BE2C (cell line): ENCODE results near the gene SAMD14.

Experiments
- DNase-seq: peaks from one replicate; pipeline ENCODE4 v3.0.0-alpha.2; 2020
- H3K27me3 ChIP-seq: fragments of 250-450 bp; sonication (Bioruptor Pico); 2 replicates; pipeline ENCODE4 v1.5.1; 2020; ENCODE audit warnings: mild to moderate bottlenecking
- H3K36me3 ChIP-seq: fragments of 250-450 bp; sonication (Bioruptor Pico); 2 replicates; pipeline ENCODE4 v1.5.1; 2020; ENCODE audit warnings: mild to moderate bottlenecking
- H3K4me1 ChIP-seq: fragments of 250-450 bp; sonication (Bioruptor Pico); 2 replicates; pipeline ENCODE4 v1.5.1; 2020
- H3K4me3 ChIP-seq: 2 replicates; pipeline ENCODE4 v1.5.1; 2011; ENCODE audit warnings: low read depth, low read length
- H3K9me3 ChIP-seq: fragments of 250-450 bp; sonication (Bioruptor Pico); 2 replicates; pipeline ENCODE4 v1.5.1; 2020
- TF ChIP-seq, protein P1 (sequence below): IDR thresholded peaks from 2 replicates; pipeline ENCODE4 v1.5.1; 2012; ENCODE audit warnings: mild to moderate bottlenecking, low read depth, low read length

SAMD14 gene

GRCh38 chr17:50155115-50155819, 25.3 kb upstream of the SAMD14 start:
- Histone ChIP-seq H3K36me3 (no peaks in the 10 kb centered on the region), H3K4me1 (peaks cover 17% of the 10 kb centered on the region), H3K27me3 (no peaks in the 10 kb centered on the region), H3K9me3 (no peaks in the 10 kb centered on the region), H3K4me3 (no peak overlapping the region)
- TF ChIP-seq, protein P1, sequence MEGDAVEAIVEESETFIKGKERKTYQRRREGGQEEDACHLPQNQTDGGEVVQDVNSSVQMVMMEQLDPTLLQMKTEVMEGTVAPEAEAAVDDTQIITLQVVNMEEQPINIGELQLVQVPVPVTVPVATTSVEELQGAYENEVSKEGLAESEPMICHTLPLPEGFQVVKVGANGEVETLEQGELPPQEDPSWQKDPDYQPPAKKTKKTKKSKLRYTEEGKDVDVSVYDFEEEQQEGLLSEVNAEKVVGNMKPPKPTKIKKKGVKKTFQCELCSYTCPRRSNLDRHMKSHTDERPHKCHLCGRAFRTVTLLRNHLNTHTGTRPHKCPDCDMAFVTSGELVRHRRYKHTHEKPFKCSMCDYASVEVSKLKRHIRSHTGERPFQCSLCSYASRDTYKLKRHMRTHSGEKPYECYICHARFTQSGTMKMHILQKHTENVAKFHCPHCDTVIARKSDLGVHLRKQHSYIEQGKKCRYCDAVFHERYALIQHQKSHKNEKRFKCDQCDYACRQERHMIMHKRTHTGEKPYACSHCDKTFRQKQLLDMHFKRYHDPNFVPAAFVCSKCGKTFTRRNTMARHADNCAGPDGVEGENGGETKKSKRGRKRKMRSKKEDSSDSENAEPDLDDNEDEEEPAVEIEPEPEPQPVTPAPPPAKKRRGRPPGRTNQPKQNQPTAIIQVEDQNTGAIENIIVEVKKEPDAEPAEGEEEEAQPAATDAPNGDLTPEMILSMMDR: no peak
- no peak for DNase-seq

GRCh38 chr17:50154604-50155003, 24.6 kb upstream of the SAMD14 start:
- H3K4me1 ChIP-seq: peaks cover 17% of the 10 kb centered on the region
- peaks cover 3% of the 10 kb centered on the region; the same call in 1 of the 2 replicates for H3K36me3 ChIP-seq
- TF ChIP-seq, protein P1: no peak
- H3K9me3 ChIP-seq: no peaks in the 10 kb centered on the region
- H3K4me3 ChIP-seq: no peak overlapping the region
- DNase-seq: no peak
- no peaks in the 10 kb centered on the region for H3K27me3 ChIP-seq

DNA sequence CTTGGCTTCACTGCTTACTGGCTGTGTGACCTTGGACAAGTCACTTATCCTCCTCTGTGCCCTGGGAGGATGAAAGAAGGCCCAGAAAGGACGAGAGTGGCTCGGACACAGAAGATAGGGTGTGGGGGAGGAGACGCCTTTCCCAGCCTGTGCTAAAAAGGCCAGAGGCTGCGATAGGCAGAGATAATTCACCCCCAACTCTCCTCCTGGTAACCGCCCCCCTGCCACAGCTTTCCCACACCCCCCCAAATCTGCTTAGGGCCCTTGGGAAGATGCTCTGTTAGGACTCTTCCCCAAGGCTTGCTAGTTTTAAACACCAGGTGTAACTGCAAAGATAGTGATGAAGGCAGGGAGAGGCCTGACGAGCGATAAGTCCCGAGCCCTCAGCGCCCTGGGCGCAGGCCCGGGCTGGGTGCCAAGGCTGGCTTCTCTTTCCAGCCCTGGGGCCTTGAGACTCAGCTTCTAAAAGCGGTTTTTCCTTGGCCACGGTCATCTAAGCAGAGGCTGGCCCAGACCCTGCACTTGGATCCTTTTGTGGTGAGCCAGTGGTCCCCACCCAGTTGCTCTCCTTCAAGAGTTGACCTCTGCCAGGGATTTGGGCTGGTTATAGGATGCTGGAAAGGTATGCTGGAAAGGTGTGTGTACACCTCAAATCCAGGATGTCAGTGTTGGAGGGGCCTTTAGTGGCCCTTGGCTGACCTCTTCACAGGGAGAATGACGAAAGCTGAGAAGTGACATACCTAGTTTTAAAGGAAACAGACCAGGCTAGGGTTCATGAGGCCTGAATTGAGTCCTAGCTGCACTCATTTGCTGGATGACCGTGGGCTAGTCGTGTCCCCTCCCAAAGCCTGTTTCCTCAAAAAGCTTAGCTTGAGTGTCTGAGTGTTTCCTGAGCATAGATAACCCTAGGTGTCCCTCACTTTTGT, 24.0 kb upstream of the SAMD14 start:
- Histone ChIP-seq H3K36me3 (peaks cover 8% of the 10 kb centered on the region; the same call in 1 of the 2 replicates), H3K4me3 (no peak overlapping the region), H3K4me1 (peaks cover 17% of the 10 kb centered on the region), H3K9me3 (no peaks in the 10 kb centered on the region), H3K27me3 (no peaks in the 10 kb centered on the region)
- DNase-seq: peak; percentile 75
- TF ChIP-seq, protein P1: no peak

GRCh38 chr17:50152736-50153135, 22.8 kb upstream of the SAMD14 start:
- peak overlapping the region; percentile 92 for H3K4me3 ChIP-seq
- peaks cover 8% of the 10 kb centered on the region; the same call in 1 of the 2 replicates for H3K36me3 ChIP-seq
- DNase-seq: no peak
- peaks cover 17% of the 10 kb centered on the region for H3K4me1 ChIP-seq
- no peaks in the 10 kb centered on the region for H3K27me3 ChIP-seq
- no peaks in the 10 kb centered on the region for H3K9me3 ChIP-seq
- TF ChIP-seq, protein P1: no peak

GRCh38 chr17:50151937-50152547, 22.1 kb upstream of the SAMD14 start:
- DNase-seq: peak; percentile 85
- peak overlapping the region; percentile 92 for H3K4me3 ChIP-seq
- H3K9me3 ChIP-seq: no peaks in the 10 kb centered on the region
- peaks cover 8% of the 10 kb centered on the region; the same call in 1 of the 2 replicates for H3K36me3 ChIP-seq
- H3K27me3 ChIP-seq: no peaks in the 10 kb centered on the region
- H3K4me1 ChIP-seq: peaks cover 17% of the 10 kb centered on the region
- TF ChIP-seq, protein P1: no peak
